Measurements from ENCODE around the gene HARS1.

The HARS1 gene

DNA sequence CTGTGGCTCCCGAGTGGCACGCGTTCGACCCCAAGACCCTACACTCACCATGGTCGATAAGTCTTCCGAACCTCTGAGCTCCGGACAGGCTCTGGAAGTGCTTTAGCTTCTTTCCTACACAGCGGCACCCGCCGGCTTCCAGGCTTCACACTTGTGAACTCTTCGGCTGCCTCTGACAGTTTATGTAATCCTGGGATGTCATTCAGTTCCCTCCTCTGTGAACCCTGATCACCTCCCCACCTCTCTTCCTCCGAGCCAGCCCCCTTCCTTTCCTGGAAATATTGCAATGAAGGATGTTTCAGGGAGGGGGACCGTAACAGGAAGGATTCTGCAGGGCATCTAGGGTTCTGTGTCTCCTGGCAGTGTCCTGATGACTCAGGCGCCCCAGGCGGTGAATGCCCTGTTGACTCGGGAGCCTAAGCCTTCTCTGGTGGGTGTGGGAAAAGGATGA, 58.1 kb downstream of the HARS1 start, which contains the start of gene CD14:
TSS of gene CD14 (minus strand) at position 155 of the 451 bp plus-strand sequence. CDS start at position 51, 104 bp downstream.
- H3K4me3 ChIP-seq (ENCODE audit: low read depth, low read length), result no peak within 1 kb of the TSS
- no peak for DNase-seq (ENCODE audit: low read depth)
- TF ChIP-seq, protein P1, sequence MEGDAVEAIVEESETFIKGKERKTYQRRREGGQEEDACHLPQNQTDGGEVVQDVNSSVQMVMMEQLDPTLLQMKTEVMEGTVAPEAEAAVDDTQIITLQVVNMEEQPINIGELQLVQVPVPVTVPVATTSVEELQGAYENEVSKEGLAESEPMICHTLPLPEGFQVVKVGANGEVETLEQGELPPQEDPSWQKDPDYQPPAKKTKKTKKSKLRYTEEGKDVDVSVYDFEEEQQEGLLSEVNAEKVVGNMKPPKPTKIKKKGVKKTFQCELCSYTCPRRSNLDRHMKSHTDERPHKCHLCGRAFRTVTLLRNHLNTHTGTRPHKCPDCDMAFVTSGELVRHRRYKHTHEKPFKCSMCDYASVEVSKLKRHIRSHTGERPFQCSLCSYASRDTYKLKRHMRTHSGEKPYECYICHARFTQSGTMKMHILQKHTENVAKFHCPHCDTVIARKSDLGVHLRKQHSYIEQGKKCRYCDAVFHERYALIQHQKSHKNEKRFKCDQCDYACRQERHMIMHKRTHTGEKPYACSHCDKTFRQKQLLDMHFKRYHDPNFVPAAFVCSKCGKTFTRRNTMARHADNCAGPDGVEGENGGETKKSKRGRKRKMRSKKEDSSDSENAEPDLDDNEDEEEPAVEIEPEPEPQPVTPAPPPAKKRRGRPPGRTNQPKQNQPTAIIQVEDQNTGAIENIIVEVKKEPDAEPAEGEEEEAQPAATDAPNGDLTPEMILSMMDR (IDR thresholded peaks at IDR 0.05; ENCODE audit: control insufficient read depth, extremely low read depth, insufficient read depth), result no peak

- TF ChIP-seq, protein P1 (IDR thresholded peaks at IDR 0.05; ENCODE audit: control insufficient read depth, extremely low read depth, insufficient read depth), result no peak
- H3K4me3 ChIP-seq (ENCODE audit: low read depth, low read length), result no peak overlapping the region
- DNase-seq (ENCODE audit: low read depth), result no peak
Measured at GRCh38 chr5:140632366-140633020, 58.7 kb downstream of the HARS1 start.

DNA sequence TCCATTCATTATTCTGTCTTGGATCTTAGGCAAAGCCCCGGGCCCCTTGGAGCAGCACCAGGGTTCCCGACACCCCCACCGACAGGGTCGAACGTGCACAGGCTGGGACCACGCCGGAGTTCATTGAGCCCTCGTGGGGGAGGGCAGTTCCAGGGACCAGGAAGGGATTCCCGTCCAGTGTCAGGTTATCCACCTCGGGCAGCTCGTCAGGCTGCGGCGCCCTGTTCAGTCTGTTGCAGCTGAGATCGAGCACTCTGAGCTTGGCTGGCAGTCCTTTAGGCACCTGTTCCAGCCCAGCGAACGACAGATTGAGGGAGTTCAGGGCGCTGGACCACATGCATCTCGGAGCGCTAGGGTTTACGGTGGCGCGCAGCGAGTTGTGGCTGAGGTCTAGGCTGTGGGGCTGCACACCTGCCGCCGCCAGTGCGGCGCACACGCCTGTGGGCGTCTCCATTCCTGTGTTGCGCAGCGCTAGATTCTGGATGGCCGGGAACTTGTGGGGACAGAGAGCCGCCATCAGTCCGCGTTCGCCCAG, 59.3 kb downstream of the HARS1 start:
- H3K4me3 ChIP-seq (ENCODE audit: low read depth, low read length), result no peak overlapping the region
- TF ChIP-seq, protein P1 (IDR thresholded peaks at IDR 0.05; ENCODE audit: control insufficient read depth, extremely low read depth, insufficient read depth), result no peak
- no peak for DNase-seq (ENCODE audit: low read depth)

- no peak for DNase-seq (ENCODE audit: low read depth)
- TF ChIP-seq, protein P1 (IDR thresholded peaks at IDR 0.05; ENCODE audit: control insufficient read depth, extremely low read depth, insufficient read depth), result no peak
- no peak overlapping the region for H3K4me3 ChIP-seq (ENCODE audit: low read depth, low read length)
Measured at GRCh38 chr5:140631036-140631417, 60.1 kb downstream of the HARS1 start.

GRCh38 chr5:140630292-140631035, 60.7 kb downstream of the HARS1 start:
- no peak overlapping the region for H3K4me3 ChIP-seq (ENCODE audit: low read depth, low read length)
- no peak for DNase-seq (ENCODE audit: low read depth)
- TF ChIP-seq, protein P1 (IDR thresholded peaks at IDR 0.05; ENCODE audit: control insufficient read depth, extremely low read depth, insufficient read depth), result no peak

DNA sequence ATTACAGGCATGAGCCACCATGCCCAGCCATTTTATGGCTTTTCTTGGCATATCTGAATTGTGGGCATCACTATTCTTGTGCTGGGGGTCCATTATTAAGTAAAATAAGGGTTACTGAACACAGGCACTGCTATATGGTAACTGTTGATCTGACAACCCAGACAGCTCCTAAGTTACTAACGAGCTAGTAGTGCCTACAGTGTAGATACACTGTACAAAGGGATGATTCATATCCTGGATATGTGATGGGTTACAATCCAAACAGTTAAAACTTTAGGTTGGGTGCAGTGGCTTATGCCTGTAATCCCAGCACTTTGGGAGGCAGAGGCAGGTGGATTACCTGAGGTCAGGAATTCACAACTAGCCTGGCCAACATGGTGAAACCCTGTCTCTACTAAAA, 62.5 kb downstream of the HARS1 start:
- H3K4me3 ChIP-seq (ENCODE audit: low read depth, low read length), result no peak overlapping the region
- TF ChIP-seq, protein P1 (IDR thresholded peaks at IDR 0.05; ENCODE audit: control insufficient read depth, extremely low read depth, insufficient read depth), result no peak
- no peak for DNase-seq (ENCODE audit: low read depth)

All from LNCaP clone FGC (cell line).